Stimulated activated CD8-positive, alpha-beta memory T cell treated with anti-CD3 and anti-CD28 coated beads, Interleukin-12 subunit alpha, Interleukin-12 subunit beta, amount 100 ng/mL, for 24 hours (primary cell): Measurements from ENCODE around the gene SLC25A19.
"Not testable (repeated sequence)": the region's sequence is repeated elsewhere in the genome, so short reads cannot be mapped to it uniquely, and the experiment has no call there.

Experiments
- DNase-seq: peaks from one replicate; pipeline ENCODE4 v3.0.0-alpha.2; 2020; ENCODE audit errors: extremely low read depth

SLC25A19 gene

GRCh38 chr17:75301502-75302206, 12.4 kb upstream of the SLC25A19 start:
- no peak for DNase-seq

DNA sequence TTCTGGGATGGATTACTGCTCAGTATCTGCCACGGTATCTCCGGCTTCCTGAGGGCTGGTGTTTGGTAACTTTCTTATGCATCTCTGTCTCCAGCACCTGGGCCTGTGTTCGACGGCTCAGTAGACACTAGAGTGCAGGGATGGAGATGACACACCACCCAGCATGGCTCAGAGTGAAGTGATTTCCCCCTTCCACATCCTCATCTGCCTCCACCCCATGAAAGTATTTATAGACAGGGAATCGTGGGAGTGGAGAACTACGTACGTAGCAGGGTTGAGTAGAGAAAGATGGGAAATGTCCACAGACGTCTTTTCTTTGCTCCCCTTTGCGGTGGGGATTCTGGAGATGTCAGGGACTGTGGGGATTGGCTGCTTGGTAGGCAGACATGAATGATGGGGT, 11.8 kb upstream of the SLC25A19 start:
- DNase-seq = no peak

DNA sequence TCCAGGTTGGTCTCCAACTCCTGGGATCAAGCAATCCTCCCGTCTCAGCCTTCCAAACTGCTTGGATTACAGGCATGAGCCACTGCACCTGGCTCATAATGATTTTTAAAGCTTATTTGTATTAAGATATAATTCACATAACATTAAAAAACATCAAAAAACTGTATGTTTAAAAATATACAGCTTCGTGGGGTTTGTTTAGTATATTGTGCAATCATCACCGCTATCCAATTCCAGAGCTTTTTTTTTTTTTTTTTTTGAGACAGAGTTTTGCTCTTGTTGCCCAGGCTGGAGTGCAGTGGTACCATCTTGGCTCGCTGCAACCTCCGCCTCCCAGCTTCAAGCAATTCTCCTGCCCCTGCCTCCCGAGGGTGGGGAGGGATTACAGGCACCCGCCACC, 11.0 kb upstream of the SLC25A19 start:
- DNase-seq = no peak

GRCh38 chr17:75295201-75296158, 6.2 kb upstream of the SLC25A19 start:
- no peak for DNase-seq

GRCh38 chr17:75292810-75293448, 3.7 kb upstream of the SLC25A19 start:
- DNase-seq = not testable (repeated sequence)

DNA sequence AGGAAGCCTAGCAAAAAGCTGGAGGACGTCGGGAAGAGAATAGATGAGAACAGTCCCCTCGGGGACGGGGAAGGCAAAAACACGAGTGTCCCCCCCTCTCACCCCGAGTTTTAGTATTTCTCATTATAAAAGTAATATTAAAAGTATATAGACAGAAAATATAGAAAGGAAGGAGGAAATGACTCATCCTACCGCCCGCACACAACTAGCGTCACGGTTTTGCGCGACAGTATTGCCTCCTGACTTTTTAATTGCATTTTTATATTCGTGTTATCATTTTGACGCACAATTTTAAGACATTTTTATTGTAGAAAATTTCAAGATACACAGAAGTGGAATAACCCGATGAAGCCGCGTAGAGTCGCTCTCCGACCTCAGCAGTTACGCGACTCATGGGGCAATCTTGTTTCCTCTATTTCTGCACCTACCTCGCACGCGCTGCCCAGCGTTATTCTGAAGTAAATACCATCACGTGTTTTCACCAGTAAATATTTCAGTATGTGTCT, 652 bp upstream of the SLC25A19 start:
- DNase-seq = no peak

- DNase-seq = no peak
Measured at GRCh38 chr17:75288770-75289114, 491 bp downstream of the SLC25A19 start.

DNA sequence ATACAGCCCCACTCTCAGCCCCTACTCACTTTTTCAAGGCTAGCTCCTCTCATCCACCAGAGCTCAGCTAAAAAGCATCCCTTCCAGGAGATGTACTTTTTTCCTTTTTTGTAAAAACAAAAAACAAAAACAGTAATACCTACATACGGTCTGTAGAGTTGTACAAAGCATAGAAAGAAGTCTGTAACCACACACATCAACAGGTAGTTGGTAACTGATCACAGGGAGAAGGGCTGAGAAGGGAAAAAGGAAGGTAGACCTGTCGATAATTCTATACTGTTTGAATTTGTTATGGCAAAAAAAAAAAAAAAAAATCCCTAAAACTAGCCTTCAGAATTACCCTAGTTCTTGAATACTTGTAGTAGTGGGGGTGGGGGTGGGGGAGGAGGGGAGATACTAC, 874 bp downstream of the SLC25A19 start:
- DNase-seq = no peak

DNA sequence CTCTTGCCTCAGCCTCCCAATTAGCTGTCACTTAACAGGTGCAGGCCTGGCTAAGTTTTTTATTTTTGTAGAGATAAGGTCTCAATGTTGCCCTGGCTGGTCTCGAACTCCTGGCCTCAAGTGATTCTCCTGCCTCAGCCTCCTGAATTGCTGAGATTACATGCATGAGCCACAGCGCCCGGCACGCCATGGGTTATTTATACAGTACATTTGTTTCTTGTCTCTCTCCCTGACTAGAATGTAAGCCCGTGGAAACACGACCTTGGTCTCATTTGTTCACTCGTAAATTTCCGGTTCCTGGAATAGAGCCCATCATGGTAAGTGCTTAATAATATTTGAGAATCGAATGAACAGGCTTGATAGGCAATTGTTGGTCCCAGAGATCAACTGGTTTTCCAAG, 2.0 kb downstream of the SLC25A19 start:
- DNase-seq = no peak

DNA sequence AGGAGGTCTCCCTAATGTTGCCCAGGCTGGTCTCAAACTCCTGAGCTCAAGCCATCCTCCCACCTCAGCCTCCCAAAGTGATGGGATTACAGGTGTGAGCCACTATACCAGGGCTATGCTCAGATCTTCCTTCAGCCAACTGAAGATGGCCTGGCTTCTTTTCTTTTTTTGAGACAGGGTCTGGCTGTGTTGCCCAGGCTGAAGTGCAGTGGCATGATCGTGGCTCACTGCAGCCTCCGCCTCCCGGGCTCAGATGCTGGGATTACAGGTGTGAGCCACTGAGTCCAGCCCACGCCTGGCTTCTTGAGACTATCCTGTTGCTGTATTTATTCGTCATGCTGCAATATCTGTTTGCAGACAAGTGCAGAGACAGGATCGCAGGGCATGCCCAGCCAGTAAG, 4.1 kb downstream of the SLC25A19 start:
- no peak for DNase-seq

GRCh38 chr17:75280189-75280588, 9.0 kb downstream of the SLC25A19 start:
- not testable (repeated sequence) for DNase-seq

DNA sequence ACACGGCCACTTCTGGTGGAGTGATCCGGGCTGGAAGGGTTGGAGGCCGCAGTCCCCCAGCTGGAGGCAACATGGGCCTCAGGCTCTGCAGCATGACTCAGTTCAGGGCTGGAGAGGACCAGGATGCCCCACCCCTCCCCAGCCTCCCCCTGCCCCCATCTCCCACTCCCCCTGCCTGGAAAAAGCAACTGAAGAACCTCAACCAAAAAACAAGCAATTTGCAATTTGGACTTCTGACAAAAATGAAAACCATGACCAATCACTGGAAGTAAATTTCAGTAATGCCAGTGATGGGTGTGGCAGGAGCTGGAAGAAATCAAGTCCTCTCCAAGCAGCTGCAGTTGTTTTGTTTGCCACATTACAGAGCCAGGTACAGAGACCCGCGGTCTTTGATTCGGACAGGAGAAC, 11.6 kb downstream of the SLC25A19 start:
- no peak for DNase-seq

DNA sequence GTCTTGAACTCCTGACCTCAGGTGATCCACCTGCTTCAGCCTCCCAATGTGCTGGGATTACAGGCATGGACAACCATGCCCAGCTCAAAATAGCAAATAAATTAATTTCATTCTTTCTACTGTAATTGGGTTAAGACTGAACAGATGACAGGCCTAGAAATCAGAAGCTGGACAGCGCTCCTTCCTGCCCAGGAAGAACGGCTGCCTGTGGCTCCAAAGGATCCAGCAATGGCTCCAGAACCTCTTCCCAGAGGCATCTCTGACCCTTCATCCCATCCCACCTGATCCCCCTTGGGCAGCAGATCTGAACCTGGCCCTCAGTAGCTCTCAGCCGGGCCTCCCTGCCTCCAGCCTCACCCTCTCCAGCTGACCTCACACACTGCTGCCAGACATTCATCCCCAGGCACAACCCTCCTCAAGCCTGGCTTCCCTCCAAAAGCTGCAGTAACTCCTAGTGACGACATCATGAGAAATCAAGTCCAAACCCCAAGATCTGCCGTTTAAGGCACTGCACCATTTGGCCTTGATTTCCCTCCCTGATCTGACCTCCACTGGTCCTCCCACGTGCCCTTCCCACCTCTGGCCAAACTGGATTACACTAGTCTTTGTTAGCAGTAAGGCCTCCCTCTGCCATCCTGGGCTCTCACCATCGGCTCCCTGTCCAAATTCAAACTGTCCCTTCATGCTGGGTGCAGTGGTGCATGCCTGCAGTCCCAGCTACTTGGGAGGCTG, 15.1 kb downstream of the SLC25A19 start:
- no peak for DNase-seq

DNA sequence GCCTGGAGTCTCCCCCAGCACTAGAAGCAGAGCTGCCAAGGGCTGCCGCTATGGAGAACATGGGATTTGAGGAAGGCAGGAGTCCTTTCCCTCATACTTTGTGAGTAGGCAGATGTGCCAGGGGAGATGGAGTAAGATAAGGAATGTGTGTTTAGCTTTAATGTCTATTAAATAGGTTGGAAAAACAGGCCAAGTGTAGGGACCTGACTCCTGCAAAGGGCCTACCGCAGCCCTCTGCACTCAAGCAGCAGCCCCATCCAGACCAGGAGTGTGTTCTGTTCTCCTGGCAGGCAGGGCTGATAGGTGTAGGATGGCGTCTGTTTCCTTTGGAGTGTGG, 16.4 kb downstream of the SLC25A19 start:
- no peak for DNase-seq

GRCh38 chr17:75271955-75272847, 17.0 kb downstream of the SLC25A19 start:
- DNase-seq = no peak

- DNase-seq = peak; percentile 71
Measured at GRCh38 chr17:75271233-75271954, 17.8 kb downstream of the SLC25A19 start.

DNA sequence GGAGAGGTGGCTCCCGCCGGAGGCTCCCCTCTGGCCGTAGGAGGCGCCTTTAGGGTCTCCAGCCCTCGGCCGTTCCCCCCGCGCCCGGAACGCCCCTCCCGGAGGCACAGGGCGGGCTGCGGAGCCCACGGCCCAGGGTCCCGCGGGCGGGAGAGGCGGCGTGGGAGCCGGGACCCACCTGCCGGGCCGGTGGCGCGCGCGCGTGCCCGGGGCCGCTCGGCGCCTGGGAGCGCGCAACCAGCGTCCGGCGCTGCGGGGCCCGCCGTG, 18.3 kb downstream of the SLC25A19 start, which contains the start of gene MIF4GD:
TSS of gene MIF4GD (minus strand) at position 266 of the 267 bp plus-strand sequence. CDS start 1,036 bp downstream, outside the sequence.
- no peak for DNase-seq

GRCh38 chr17:75270218-75270965, 18.8 kb downstream of the SLC25A19 start:
- no peak for DNase-seq

DNA sequence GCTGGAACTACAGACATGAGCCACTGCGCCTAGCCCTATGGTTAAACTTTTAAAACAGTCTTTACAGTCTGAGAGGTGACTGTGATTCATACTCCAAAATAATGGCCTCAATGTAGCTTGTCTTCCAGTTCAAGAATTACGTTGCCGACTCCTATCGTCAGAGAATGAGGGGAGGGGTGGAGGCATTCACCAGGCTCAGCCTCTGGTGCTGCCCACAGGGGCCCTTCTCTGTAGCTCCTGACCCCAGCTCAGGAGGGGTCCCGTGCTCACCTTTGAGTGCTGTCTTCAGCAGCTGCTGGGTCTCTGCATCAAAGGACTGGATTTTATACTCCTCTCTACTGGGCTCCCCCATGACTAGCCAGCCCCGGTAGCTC, 19.4 kb downstream of the SLC25A19 start:
- no peak for DNase-seq
